ENCODE measurements around the gene PTPRT.

The PTPRT gene

DNA sequence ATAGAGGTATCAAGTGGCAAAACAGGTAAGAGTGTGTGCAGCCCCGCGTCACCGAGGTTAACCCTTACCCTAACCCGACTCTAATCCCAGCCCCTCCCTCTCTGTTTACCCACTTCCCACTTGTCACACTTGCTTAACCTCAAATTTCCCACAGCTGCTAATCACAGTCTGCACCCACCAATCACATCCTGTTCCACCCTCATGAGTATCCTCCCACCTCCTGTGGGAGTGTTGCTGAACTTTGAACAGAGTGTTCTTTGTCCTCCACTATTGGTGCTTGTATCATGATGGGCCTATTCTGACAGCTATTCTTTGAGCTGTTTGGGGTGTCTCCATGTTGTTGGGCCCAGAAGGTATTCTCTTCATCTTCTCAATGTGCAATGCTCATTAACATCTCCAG lies 487.8 kb downstream of the PTPRT start:
- no peak for DNase-seq

DNA sequence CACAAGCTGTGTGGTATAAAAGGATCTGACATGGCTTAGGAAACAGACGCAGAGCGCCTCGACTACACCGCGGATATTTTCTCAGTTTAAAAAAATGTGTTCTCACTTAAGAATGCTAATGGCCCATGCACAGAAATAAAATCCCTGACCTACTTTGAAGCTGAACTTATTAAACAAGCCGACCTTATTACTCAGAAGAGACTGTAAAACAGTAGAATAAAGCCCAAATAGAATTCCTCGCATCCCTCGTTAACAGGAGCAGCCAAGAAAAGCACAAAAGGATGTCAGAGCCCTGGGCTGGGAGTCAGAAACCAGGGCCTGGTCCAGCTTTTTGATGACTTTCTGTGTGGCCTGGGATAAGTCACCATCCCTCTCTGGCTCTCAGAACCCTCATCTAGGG lies 489.3 kb downstream of the PTPRT start:
- DNase-seq, result no peak

- no peak for DNase-seq
These were observed 491.7 kb downstream of the PTPRT start for GRCh38 chr20:42697962-42698361.

GRCh38 chr20:42690842-42691437 lies 498.8 kb downstream of the PTPRT start:
- no peak for DNase-seq

GRCh38 chr20:42688576-42688975 lies 501.1 kb downstream of the PTPRT start:
- peak; percentile 31 for DNase-seq

DNA sequence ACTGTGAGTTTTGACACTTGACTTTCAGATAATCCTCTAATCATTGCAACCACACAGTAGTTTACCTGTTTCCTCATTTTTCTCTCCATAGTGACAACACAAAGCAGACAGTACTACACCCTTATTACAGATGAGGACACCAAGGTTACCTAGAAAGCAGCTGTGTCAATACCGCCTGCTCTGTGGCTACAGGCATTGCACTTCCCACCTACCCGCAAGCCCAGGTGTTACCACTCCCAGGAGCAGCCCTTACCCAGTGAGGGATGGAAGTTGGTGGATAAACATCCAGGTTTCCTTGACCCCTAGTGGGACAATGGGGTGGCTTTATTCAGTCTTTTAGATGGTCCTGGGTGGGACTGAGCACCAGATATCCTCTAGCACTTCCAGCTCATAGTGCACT lies 503.6 kb downstream of the PTPRT start:
- DNase-seq, result no peak

DNA sequence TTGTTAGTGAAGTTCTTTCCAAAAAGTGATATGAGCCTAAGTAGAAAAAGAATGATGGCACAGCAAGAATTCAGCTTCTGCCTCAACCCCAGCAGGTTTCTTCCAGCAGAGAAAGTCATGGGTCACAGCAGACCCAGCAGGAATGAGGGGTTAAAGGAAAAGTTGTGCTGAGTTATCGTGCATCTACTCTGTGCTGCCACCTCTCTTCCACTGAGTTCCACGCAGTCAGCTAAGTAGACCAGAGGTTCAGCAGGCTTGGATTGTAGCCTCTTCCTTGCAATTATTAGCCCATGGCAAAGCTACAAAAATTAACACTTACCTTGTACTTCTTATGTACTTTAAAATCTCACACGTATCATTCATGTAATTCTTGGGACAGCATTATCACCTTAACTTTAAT lies 510.8 kb downstream of the PTPRT start:
- no peak for DNase-seq

- DNase-seq, result no peak
These were observed 533.6 kb downstream of the PTPRT start for GRCh38 chr20:42656130-42656529.

GRCh38 chr20:42652266-42652665 lies 537.4 kb downstream of the PTPRT start:
- no peak for DNase-seq

DNA sequence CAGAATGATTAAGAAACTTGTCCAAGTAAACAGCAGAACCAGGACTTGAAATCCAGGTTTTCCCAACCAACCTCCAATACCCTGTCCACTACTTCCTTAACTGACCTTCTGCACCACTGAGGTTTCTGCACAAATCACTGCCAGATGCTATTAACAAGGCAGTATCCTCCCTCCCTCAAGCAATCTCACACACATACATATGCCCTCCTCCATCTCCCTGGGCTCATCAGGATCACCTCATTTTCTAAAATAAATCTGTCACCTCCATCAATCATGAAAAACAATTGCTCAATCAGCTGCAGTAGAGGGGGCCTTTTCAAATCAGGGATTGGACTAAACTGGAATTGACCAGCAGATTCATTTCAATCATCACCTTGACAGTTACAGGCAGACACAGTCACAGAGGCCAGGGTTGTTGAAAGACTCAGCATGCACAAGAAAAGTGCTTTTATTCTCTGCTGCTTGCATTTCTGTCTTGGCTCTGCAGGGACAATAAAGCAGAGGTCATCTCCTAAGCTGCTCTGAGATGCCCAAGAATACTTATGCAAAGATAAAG lies 539.4 kb downstream of the PTPRT start:
- no peak for DNase-seq

GRCh38 chr20:42649748-42650147 lies 540.0 kb downstream of the PTPRT start:
- no peak for DNase-seq

DNA sequence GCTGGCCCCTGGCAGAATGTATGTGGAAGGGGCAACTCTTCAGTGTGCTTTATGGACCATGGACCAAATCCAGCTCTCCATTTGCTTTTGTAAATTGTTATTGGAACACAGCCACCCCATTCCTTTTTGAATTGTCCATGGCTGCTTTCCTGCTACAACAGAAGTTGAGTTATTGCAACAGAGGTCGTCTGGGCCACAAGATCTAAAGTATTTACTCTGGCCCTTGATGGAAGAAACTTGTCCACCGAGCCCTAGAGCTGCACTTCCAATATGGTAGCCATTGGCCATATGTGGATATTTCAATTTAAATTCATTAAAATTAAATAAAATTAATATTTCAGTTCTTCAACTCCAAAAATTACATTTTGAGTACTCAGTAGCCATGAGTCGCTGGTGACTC lies 543.5 kb downstream of the PTPRT start:
- no peak for DNase-seq

GRCh38 chr20:42641886-42642285 lies 547.8 kb downstream of the PTPRT start:
- DNase-seq, result no peak

DNA sequence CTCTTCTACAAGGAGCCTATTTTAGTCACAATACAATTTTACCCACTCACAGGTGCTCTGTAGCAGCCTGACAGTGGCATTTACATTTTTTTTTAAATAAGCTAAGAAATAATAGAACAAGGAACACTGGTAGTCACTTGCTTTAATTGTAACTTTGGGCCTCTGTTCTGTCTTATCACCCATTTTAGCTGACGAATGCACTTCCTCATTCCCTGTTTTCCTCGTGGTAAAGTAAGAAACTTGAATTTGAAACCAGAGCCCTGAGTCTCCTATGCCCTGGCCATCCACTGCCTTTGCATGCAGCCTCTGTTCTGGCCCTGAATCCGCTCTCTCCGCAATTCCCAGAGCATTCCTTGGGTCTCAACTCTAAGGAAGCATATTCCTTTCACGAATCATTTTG lies 550.6 kb downstream of the PTPRT start:
- DNase-seq, result no peak

DNA sequence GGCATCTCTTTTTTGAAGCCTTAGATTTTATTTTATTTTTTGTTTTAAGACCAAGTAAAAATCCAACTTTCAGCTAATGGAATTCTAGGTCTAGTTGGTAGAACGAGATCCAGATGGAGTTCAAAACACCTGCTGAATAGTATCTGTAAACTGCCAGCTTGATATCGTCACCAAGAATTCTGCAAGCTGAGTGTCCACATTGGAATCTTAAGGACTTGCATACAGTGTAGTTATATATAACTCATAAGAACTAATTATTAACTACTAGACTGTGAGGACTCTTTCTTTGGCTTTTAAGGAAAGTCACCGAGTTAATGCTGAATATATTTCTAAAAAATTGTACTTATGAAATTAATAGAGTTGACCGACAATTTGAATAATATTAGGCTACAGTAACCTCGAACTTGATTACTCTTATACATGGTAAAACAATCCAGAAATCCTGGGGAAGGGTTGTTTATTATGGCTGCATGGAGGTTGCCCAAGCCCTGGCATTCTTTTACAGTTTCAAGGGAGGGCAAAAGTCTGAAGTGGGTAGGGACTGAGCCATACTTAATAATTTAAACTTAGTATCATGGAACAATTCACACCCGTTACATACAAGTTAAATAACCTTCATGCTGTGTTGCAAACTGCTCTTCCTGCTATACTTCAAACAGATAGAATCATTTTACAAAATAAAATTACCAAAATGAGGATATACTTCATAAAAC lies 553.9 kb downstream of the PTPRT start:
- no peak for DNase-seq

GRCh38 chr20:42634156-42634555 lies 555.5 kb downstream of the PTPRT start:
- no peak for DNase-seq

- no peak for DNase-seq
These were observed 561.0 kb downstream of the PTPRT start for GRCh38 chr20:42628683-42629082.

GRCh38 chr20:42613076-42613475 lies 576.6 kb downstream of the PTPRT start:
- DNase-seq, result peak; percentile 29

GRCh38 chr20:42611889-42612837 lies 577.5 kb downstream of the PTPRT start:
- peak; percentile 34 for DNase-seq

- DNase-seq, result no peak
These were observed 578.3 kb downstream of the PTPRT start for GRCh38 chr20:42611423-42611822.

DNA sequence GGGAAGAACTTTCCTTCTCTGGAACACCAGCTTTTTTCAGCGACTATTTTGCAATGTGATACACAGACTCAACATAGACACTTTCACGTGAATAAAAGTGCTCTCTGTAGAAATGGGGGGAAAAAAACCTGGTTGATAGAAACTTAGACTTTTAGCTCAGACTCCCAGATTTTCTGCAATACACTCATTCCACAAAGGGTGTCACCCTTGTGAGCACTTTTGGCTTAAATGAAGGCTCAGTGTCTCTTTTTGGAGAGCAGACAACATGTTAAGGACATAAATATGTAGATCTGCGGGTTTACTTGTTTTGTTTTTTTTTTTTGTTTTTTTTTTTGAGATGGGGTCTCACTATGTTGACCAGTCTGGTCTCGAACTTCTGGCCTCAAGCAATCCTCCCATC lies 579.6 kb downstream of the PTPRT start:
- DNase-seq, result no peak

DNA sequence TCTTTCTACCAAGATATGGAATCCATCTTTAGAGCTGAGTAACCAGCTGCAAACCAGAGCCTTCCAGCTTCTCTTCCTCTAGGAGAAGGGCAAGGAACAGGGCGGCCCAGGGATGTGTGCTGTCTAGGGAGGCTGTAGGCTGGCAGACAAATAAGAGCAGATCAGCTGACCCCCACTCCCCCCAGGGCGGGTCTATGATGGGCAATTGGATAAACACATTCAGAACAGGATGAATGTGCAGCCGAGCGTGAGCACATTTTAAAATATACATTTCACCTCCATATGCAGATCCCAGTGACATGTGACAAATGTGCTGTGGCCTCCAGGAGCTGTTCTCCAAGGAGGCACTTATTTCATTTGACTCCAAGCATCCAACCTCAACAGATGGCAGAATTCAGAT lies 580.1 kb downstream of the PTPRT start:
- no peak for DNase-seq

All from left hindlimb (tissue), 1 donor.